Activated T-helper 1 cell treated with anti-CD3 and anti-CD28 coated beads, Interleukin-12 subunit alpha, Interleukin-12 subunit beta, Interleukin-2, Interleukin-4 antibody, amounts not matched to agents 30 ng/mL and 10 ng/mL and 1 ng/mL, durations not matched to agents 14 hours and 24 hours and 36 hours (primary cell): ENCODE results near the gene PLCB4. TPM values are rescaled to one million over a fixed set of nuclear protein-coding genes. Genes with fewer than 3 reads are reported as not detected.

Source experiments
- DNase-seq: peaks from one replicate; pipeline ENCODE4 v3.0.0; 2021; ENCODE audit warnings: low spot score
- H3K27ac Mint-ChIP-seq: one replicate; pipeline ENCODE4 v1.8.0; 2021; ENCODE audit warnings: mild to moderate bottlenecking, mixed read lengths
- H3K27me3 Mint-ChIP-seq: one replicate; pipeline ENCODE4 v1.8.0; 2022; ENCODE audit warnings: mild to moderate bottlenecking, moderate library complexity, mixed read lengths; ENCODE audit not compliant: insufficient read depth
- H3K36me3 Mint-ChIP-seq: one replicate; pipeline ENCODE4 v1.8.0; 2021; ENCODE audit warnings: low read depth, mixed read lengths
- H3K4me1 Mint-ChIP-seq: one replicate; pipeline ENCODE4 v1.8.0; 2021; ENCODE audit warnings: low read depth, mixed read lengths
- H3K4me3 Mint-ChIP-seq: one replicate; pipeline ENCODE4 v1.8.0; 2021; ENCODE audit warnings: mild to moderate bottlenecking, moderate library complexity, mixed read lengths
- H3K9me3 Mint-ChIP-seq: one replicate; pipeline ENCODE4 v1.8.0; 2021; ENCODE audit warnings: mixed read lengths
- intact Hi-C: fragments of 100-400 bp; cut with micrococcal nuclease; formaldehyde crosslinking; loops from one replicate; pipeline ENCODE4 v1.15.1; 2024
- total RNA-seq: library from RNA; stranded (reverse); gene quantifications from 2 replicates; pipeline ENCODE4 v1.2.3, GENCODE V29; 2022

Gene PLCB4
- total RNA-seq, 1 donor from 2014 or later = not detected

- no peak overlapping the region for H3K27ac Mint-ChIP-seq
- H3K4me1 Mint-ChIP-seq = no peaks in the 10 kb centered on the region
- H3K4me3 Mint-ChIP-seq = no peak overlapping the region
- DNase-seq = no peak
- H3K9me3 Mint-ChIP-seq = peaks cover 6% of the 10 kb centered on the region
- no peaks in the 10 kb centered on the region for H3K36me3 Mint-ChIP-seq
- H3K27me3 Mint-ChIP-seq = no peaks in the 10 kb centered on the region
- intact Hi-C loops = no loop called here
Observed at GRCh38 chr20:9210356-9210755, 141.5 kb downstream of the PLCB4 start.

- Mint-ChIP-seq H3K27ac (no peak overlapping the region), H3K4me3 (no peak overlapping the region), H3K4me1 (no peaks in the 10 kb centered on the region), H3K27me3 (no peaks in the 10 kb centered on the region), H3K9me3 (peaks cover 6% of the 10 kb centered on the region), H3K36me3 (no peaks in the 10 kb centered on the region)
- DNase-seq = no peak
- intact Hi-C loops = no loop called here
Observed at GRCh38 chr20:9211016-9211760, 142.3 kb downstream of the PLCB4 start.

- DNase-seq = no peak
- Mint-ChIP-seq H3K4me1 (no peaks in the 10 kb centered on the region), H3K36me3 (no peaks in the 10 kb centered on the region), H3K4me3 (no peak overlapping the region), H3K9me3 (peaks cover 6% of the 10 kb centered on the region), H3K27ac (no peak overlapping the region), H3K27me3 (no peaks in the 10 kb centered on the region)
- intact Hi-C loops = no loop called here
Observed at GRCh38 chr20:9212735-9213134, 143.8 kb downstream of the PLCB4 start.

GRCh38 chr20:9214685-9215084 is 145.8 kb downstream of the PLCB4 start:
- Mint-ChIP-seq H3K27me3 (no peaks in the 10 kb centered on the region), H3K4me1 (no peaks in the 10 kb centered on the region), H3K9me3 (peaks cover 6% of the 10 kb centered on the region), H3K4me3 (no peak overlapping the region), H3K36me3 (no peaks in the 10 kb centered on the region), H3K27ac (no peak overlapping the region)
- intact Hi-C loops = no loop called here
- DNase-seq = no peak

GRCh38 chr20:9215539-9215938 is 146.7 kb downstream of the PLCB4 start:
- intact Hi-C loops = no loop called here
- peaks cover 6% of the 10 kb centered on the region for H3K9me3 Mint-ChIP-seq
- no peaks in the 10 kb centered on the region for H3K27me3 Mint-ChIP-seq
- no peak for DNase-seq
- H3K36me3 Mint-ChIP-seq = no peaks in the 10 kb centered on the region
- H3K27ac Mint-ChIP-seq = no peak overlapping the region
- no peaks in the 10 kb centered on the region for H3K4me1 Mint-ChIP-seq
- H3K4me3 Mint-ChIP-seq = no peak overlapping the region

- H3K27ac Mint-ChIP-seq = no peak overlapping the region
- DNase-seq = no peak
- no peaks in the 10 kb centered on the region for H3K36me3 Mint-ChIP-seq
- no peaks in the 10 kb centered on the region for H3K4me1 Mint-ChIP-seq
- peaks cover 6% of the 10 kb centered on the region for H3K9me3 Mint-ChIP-seq
- no peak overlapping the region for H3K4me3 Mint-ChIP-seq
- intact Hi-C loops = no loop called here
- no peaks in the 10 kb centered on the region for H3K27me3 Mint-ChIP-seq
Observed at GRCh38 chr20:9218531-9218961, 149.7 kb downstream of the PLCB4 start.

- H3K4me3 Mint-ChIP-seq = no peak overlapping the region
Observed at GRCh38 chr20:9220874-9221547, 152.1 kb downstream of the PLCB4 start.

GRCh38 chr20:9223296-9223695 is 154.4 kb downstream of the PLCB4 start:
- no peak for DNase-seq
- Mint-ChIP-seq H3K27me3 (no peaks in the 10 kb centered on the region), H3K27ac (no peak overlapping the region), H3K9me3 (no peaks in the 10 kb centered on the region), H3K4me1 (no peaks in the 10 kb centered on the region), H3K4me3 (no peak overlapping the region), H3K36me3 (no peaks in the 10 kb centered on the region)
- intact Hi-C loops = no loop called here

More at GRCh38 chr20:9220874-9221547, 152.1 kb downstream of the PLCB4 start:
- no peak overlapping the region for H3K27ac Mint-ChIP-seq
- no peaks in the 10 kb centered on the region for H3K9me3 Mint-ChIP-seq
- no peaks in the 10 kb centered on the region for H3K36me3 Mint-ChIP-seq
- no peaks in the 10 kb centered on the region for H3K4me1 Mint-ChIP-seq
- intact Hi-C loops = no loop called here
- H3K27me3 Mint-ChIP-seq = no peaks in the 10 kb centered on the region
- no peak for DNase-seq

GRCh38 chr20:9225879-9226278 is 157.0 kb downstream of the PLCB4 start:
- Mint-ChIP-seq H3K4me1 (no peaks in the 10 kb centered on the region), H3K36me3 (no peaks in the 10 kb centered on the region), H3K27ac (no peak overlapping the region), H3K4me3 (no peak overlapping the region), H3K27me3 (no peaks in the 10 kb centered on the region), H3K9me3 (no peaks in the 10 kb centered on the region)
- DNase-seq = no peak
- intact Hi-C loops = no loop called here

- DNase-seq = no peak
- Mint-ChIP-seq H3K4me3 (no peak overlapping the region), H3K9me3 (no peaks in the 10 kb centered on the region), H3K36me3 (no peaks in the 10 kb centered on the region), H3K4me1 (no peaks in the 10 kb centered on the region), H3K27me3 (no peaks in the 10 kb centered on the region), H3K27ac (no peak overlapping the region)
- intact Hi-C loops = no loop called here
Observed at GRCh38 chr20:9227896-9228615, 159.2 kb downstream of the PLCB4 start.

GRCh38 chr20:9228774-9229450 is 160.0 kb downstream of the PLCB4 start:
- intact Hi-C loops = no loop called here
- Mint-ChIP-seq H3K9me3 (no peaks in the 10 kb centered on the region), H3K4me1 (no peaks in the 10 kb centered on the region), H3K27me3 (no peaks in the 10 kb centered on the region), H3K27ac (no peak overlapping the region), H3K36me3 (no peaks in the 10 kb centered on the region), H3K4me3 (no peak overlapping the region)
- DNase-seq = no peak

- DNase-seq = no peak
- Mint-ChIP-seq H3K36me3 (no peaks in the 10 kb centered on the region), H3K4me3 (no peak overlapping the region), H3K9me3 (no peaks in the 10 kb centered on the region), H3K27ac (no peak overlapping the region), H3K4me1 (no peaks in the 10 kb centered on the region), H3K27me3 (no peaks in the 10 kb centered on the region)
- intact Hi-C loops = no loop called here
Observed at GRCh38 chr20:9230406-9230805, 161.5 kb downstream of the PLCB4 start.

GRCh38 chr20:9233804-9234203 is 164.9 kb downstream of the PLCB4 start:
- H3K27ac Mint-ChIP-seq = no peak overlapping the region
- intact Hi-C loops = no loop called here
- H3K4me1 Mint-ChIP-seq = no peaks in the 10 kb centered on the region
- no peaks in the 10 kb centered on the region for H3K27me3 Mint-ChIP-seq
- no peak for DNase-seq
- H3K9me3 Mint-ChIP-seq = no peaks in the 10 kb centered on the region
- H3K36me3 Mint-ChIP-seq = no peaks in the 10 kb centered on the region
- H3K4me3 Mint-ChIP-seq = no peak overlapping the region
